GM23338 (cell line): ENCODE data around the gene FIGN.

Experiments
- CTCF ChIP-seq, 2 experiments: fragments of 200-600 bp in 1 of 2; sonication (generic) in 1 of 2; conservative IDR thresholded peaks; 2 replicates each; pipeline versions ENCODE4 v1.5.1 to v1.6.1; 2016 to 2017; ENCODE audit warnings: antibody characterized with exemption in 2 of 2, low read depth in 2 of 2, mild to moderate bottlenecking in 2 of 2, moderate library complexity in 1 of 2
- EZH2 ChIP-seq: fragments of 200-600 bp; sonication (generic); IDR thresholded peaks from one replicate; pipeline ENCODE4 v1.8.0; 2017; ENCODE audit warnings: antibody characterized with exemption, mild to moderate bottlenecking, low read depth; ENCODE audit not compliant: unreplicated experiment
- EZH2phosphoT487 ChIP-seq: fragments of 200-600 bp; sonication (generic); IDR thresholded peaks from one replicate; pipeline ENCODE4 v1.8.1; 2018; ENCODE audit warnings: antibody characterized with exemption; ENCODE audit not compliant: unreplicated experiment
- POLR2AphosphoS5 ChIP-seq: IDR thresholded peaks from 2 replicates; pipeline ENCODE4 v1.6.1; 2016; ENCODE audit warnings: antibody characterized with exemption, low read depth
- REST ChIP-seq: IDR thresholded peaks from one replicate; pipeline ENCODE4 v1.6.1; 2018; ENCODE audit warnings: antibody characterized with exemption; ENCODE audit not compliant: unreplicated experiment
- STAT1 ChIP-seq: IDR thresholded peaks from one replicate; pipeline ENCODE4 v1.6.1; 2016; ENCODE audit warnings: antibody characterized with exemption; ENCODE audit not compliant: unreplicated experiment

DNA sequence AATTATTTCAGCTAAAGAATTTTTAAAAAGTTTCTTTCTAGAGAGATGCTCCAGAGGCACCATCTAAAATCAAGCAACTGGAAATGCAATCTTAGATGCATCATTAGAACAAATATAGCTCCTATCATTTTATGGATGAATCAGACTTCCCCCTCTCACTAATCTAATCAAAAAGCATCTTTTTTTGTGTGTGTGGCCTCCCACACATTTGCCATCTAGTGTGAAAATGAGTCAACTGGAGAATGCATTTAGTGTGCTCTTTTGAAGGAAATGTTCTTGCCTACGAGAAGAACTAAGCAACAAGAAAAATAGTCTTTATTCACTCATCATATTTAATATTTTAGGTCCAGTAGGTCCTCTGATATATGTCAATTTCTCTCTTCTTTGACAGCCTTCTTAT lies 39.5 kb upstream of the FIGN start:
- TF ChIP-seq POLR2AphosphoS5, result no peak
- no peak for TF ChIP-seq CTCF (conservative IDR thresholded peaks at IDR 0.05; ENCODE audit: low read depth in 2 of 2)
- TF ChIP-seq EZH2phosphoT487, result no peak
- TF ChIP-seq STAT1, result no peak
- no peak for TF ChIP-seq EZH2
- no peak for TF ChIP-seq REST
